Calu3 (cell line): ENCODE data around the gene TIMP2. TPM values are rescaled to one million over a fixed set of nuclear protein-coding genes. Genes with fewer than 3 reads are reported as not detected.

ENCODE experiments used
- BruUV-seq: library from RNA; stranded (reverse); fragments of 400-500 nt; replicated peaks from 2 replicates; lab custom pipeline; 2021; lab: Mats Ljungman, UMichigan
- CTCF ChIA-PET: fragments of 300-600 bp; sonication (Branson Sonifier 250); formaldehyde crosslinking; loops from one replicate; lab custom pipeline; 2022; ENCODE audit warnings: antibody characterized with exemption; lab: Charles Lee
- DNase-seq: peaks from one replicate; pipeline ENCODE4 v3.0.0; 2022
- H3K27ac Mint-ChIP-seq: one replicate; pipeline ENCODE4 v1.8.0; 2022; ENCODE audit warnings: mixed read lengths; ENCODE audit not compliant: unreplicated experiment
- H3K27me3 Mint-ChIP-seq: one replicate; pipeline ENCODE4 v1.8.0; 2022; ENCODE audit warnings: mixed read lengths; ENCODE audit not compliant: unreplicated experiment
- H3K36me3 Mint-ChIP-seq: one replicate; pipeline ENCODE4 v1.8.0; 2022; ENCODE audit warnings: mild to moderate bottlenecking, moderate library complexity, mixed read lengths; ENCODE audit not compliant: insufficient read depth, unreplicated experiment
- H3K4me1 Mint-ChIP-seq: one replicate; pipeline ENCODE4 v1.8.0; 2022; ENCODE audit warnings: mild to moderate bottlenecking, low read depth, mixed read lengths; ENCODE audit not compliant: unreplicated experiment
- H3K4me3 Mint-ChIP-seq: one replicate; pipeline ENCODE4 v1.8.0; 2022; ENCODE audit warnings: mild to moderate bottlenecking, low read depth, moderate library complexity, mixed read lengths; ENCODE audit not compliant: unreplicated experiment
- H3K9me3 Mint-ChIP-seq: one replicate; pipeline ENCODE4 v1.8.0; 2022; ENCODE audit warnings: low read depth, mixed read lengths; ENCODE audit not compliant: unreplicated experiment
- intact Hi-C: fragments of 100-400 bp; cut with micrococcal nuclease; formaldehyde crosslinking; loops from one replicate; pipeline ENCODE4 v1.10.0; 2022; ENCODE audit not compliant: unreplicated experiment
- total RNA-seq: library from RNA; stranded (reverse); gene quantifications from 2 replicates; pipeline ENCODE4 v1.2.3, GENCODE V29; 2022
- TF ChIP-seq, protein P1 (sequence below): fragments of 200-600 bp; IDR thresholded peaks from one replicate; pipeline ENCODE4 v1.8.0; 2022; ENCODE audit warnings: antibody characterized with exemption; ENCODE audit not compliant: unreplicated experiment

Gene TIMP2
- total RNA-seq, 1 experiment from 2014 or later: 246 TPM

DNA sequence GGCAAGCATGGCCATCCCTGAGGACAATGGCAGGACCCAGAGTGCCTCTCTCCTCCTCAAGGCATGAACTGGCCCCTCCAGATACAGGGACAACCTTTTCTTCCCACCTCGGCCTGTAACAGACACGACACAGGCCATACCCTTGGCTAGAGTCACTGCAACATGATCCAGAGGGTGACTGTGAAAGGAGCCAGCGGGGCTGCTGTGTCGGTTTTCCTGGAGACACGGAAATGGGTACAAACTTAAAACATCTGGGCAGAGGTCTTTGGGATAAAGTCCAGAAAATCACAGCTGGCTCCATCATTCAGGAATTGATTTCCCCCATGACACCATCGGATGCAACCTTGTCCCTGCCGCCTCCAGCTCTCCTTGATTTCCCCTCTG lies 27.5 kb downstream of the TIMP2 start:
- Mint-ChIP-seq H3K4me1 (peaks cover 35% of the 10 kb centered on the region), H3K9me3 (no peaks in the 10 kb centered on the region), H3K27me3 (no peaks in the 10 kb centered on the region), H3K4me3 (no peak overlapping the region), H3K36me3 (peaks cover 33% of the 10 kb centered on the region), H3K27ac (no peak overlapping the region)
- TF ChIP-seq, protein P1, sequence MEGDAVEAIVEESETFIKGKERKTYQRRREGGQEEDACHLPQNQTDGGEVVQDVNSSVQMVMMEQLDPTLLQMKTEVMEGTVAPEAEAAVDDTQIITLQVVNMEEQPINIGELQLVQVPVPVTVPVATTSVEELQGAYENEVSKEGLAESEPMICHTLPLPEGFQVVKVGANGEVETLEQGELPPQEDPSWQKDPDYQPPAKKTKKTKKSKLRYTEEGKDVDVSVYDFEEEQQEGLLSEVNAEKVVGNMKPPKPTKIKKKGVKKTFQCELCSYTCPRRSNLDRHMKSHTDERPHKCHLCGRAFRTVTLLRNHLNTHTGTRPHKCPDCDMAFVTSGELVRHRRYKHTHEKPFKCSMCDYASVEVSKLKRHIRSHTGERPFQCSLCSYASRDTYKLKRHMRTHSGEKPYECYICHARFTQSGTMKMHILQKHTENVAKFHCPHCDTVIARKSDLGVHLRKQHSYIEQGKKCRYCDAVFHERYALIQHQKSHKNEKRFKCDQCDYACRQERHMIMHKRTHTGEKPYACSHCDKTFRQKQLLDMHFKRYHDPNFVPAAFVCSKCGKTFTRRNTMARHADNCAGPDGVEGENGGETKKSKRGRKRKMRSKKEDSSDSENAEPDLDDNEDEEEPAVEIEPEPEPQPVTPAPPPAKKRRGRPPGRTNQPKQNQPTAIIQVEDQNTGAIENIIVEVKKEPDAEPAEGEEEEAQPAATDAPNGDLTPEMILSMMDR: no peak
- intact Hi-C loops: no loop called here
- no TSS peak for BruUV-seq
- DNase-seq: no peak
- CTCF ChIA-PET: interaction anchor here (1.2 kb wide), 1 partner anchor 14 kb away, joined by 3 read pairs; no protein-coding TSS in a partner anchor

DNA sequence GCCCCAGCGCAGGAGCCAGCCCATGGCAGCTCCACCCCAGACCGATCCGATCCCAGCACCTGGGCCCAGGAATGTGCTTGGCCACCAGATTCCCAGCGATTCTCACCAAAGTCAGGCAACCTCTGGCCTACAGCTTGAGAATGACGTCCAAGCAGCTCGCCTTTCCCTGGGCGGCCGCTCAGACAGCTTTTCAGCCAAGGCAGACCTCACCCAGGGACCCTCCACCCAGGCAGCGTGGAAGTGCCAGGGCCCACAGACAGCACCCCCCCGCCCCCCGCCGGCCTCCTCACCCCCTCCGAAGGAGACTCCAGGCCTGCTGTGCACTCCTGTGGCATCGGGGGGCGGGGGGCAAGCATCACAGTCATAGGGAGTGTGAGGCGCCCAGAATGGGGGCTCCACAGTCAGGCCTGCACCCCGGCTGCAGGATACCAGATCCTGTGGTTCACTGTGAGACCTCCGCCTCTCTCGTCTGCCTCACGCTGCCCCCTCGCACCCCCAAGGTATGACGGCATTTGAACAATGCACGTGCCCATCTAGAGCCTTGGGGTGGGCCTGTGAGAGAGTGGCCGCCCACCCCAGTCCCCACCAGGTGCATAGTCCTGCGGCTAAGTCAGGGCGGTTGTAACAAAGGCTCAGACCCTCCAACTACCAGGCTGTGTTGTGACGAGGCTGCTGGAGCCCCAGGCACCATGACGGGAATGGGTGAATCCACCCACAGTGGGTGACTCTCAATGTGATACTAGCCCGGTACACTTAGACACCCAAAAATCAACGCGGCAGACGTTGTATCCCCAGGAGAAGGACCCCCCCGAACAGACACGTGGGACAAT lies 28.1 kb downstream of the TIMP2 start:
- Mint-ChIP-seq H3K27ac (no peak overlapping the region), H3K9me3 (no peaks in the 10 kb centered on the region), H3K4me1 (peaks cover 31% of the 10 kb centered on the region), H3K27me3 (no peaks in the 10 kb centered on the region), H3K36me3 (peaks cover 29% of the 10 kb centered on the region), H3K4me3 (no peak overlapping the region)
- TF ChIP-seq, protein P1: no peak
- DNase-seq: no peak
- intact Hi-C loops: no loop called here
- CTCF ChIA-PET: interaction anchor here (1.2 kb wide), 1 partner anchor 13 kb away, joined by 3 read pairs; no protein-coding TSS in a partner anchor
- no TSS peak for BruUV-seq

DNA sequence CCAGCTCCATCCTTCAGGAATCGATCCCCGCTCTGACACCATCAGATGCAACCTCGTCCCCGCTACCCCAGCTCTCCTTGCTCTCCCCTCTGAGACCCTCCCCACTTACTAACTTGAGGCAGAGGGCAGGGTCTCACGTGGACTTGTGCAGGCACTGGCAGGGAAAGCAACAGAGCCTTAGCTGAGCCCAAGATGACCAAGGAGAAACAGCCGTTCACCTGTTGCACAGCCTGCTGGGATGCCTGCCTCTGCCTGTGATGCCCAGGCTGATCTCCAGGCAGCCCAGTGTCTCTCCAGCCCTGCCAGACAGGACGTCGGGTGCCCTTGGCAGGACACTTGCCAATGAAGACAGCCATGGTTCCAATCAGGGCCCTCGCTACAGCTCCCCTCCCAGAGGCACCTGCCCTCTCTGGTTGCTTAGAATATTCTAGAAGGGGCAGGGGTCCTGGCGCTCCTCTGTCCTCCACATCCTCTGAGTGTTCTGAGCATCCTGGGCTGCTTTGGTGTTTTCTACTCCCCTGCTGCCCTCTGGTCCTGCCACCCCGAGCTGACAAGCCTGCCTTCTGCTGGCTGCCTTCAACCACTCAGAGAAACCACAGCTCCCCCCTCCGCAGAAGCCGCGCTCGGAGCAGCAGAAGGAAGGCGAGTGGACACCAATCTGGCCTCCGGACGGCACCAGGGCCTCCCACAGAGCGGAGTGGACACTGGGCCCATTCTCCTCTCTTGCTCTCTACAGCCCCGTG lies 28.9 kb downstream of the TIMP2 start:
- Mint-ChIP-seq H3K4me1 (peaks cover 23% of the 10 kb centered on the region), H3K27me3 (no peaks in the 10 kb centered on the region), H3K27ac (no peak overlapping the region), H3K36me3 (peaks cover 30% of the 10 kb centered on the region), H3K9me3 (no peaks in the 10 kb centered on the region), H3K4me3 (no peak overlapping the region)
- TF ChIP-seq, protein P1: no peak
- BruUV-seq: no TSS peak
- CTCF ChIA-PET: no interaction called here
- DNase-seq: no peak
- intact Hi-C loops: no loop called here

DNA sequence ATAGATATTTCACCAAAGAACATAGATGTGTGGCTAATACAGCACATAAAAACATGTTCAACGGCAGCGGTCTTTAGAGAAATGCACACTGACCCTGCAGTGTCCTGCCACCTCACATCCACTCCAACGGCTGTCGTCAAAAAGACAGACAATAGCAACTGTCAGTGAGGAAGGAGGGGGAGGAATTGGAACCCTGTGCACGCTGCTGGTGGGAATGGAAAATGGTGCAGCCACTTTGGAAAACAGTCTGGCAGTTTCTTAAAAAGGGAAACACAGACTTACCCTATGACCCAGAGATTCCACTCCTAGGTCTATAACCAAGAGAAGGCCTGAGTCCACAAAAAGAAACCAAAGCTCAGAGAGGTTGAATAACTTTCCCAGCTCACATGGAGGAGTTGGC lies 29.9 kb downstream of the TIMP2 start:
- no peaks in the 10 kb centered on the region for H3K9me3 Mint-ChIP-seq
- CTCF ChIA-PET: interaction anchor here (1.1 kb wide), 1 partner anchor 23 kb away, joined by 3 read pairs; no protein-coding TSS in a partner anchor
- no peaks in the 10 kb centered on the region for H3K27me3 Mint-ChIP-seq
- no peak overlapping the region for H3K27ac Mint-ChIP-seq
- TF ChIP-seq, protein P1: no peak
- peaks cover 25% of the 10 kb centered on the region for H3K36me3 Mint-ChIP-seq
- BruUV-seq: no TSS peak
- H3K4me1 Mint-ChIP-seq: peaks cover 17% of the 10 kb centered on the region
- DNase-seq: no peak
- intact Hi-C loops: no loop called here
- no peak overlapping the region for H3K4me3 Mint-ChIP-seq
